HG03558 (cell line): ENCODE measurements around the gene DYRK1A.

Experiments used
- ATAC-seq: cut with Tn5 transposase; IDR thresholded peaks from one replicate; pipeline ENCODE4 v1.9.1; 2021; ENCODE audit warnings: moderate number of reproducible peaks; ENCODE audit not compliant: unreplicated experiment; ENCODE audit errors: extremely low read depth

The DYRK1A gene

GRCh38 chr21:37561506-37561905 lies 194.9 kb downstream of the DYRK1A start:
- no peak for ATAC-seq

GRCh38 chr21:37561941-37562919 lies 195.7 kb downstream of the DYRK1A start:
- no peak for ATAC-seq

GRCh38 chr21:37562920-37563640 lies 196.5 kb downstream of the DYRK1A start:
- no peak for ATAC-seq

GRCh38 chr21:37563641-37564340 lies 197.2 kb downstream of the DYRK1A start:
- ATAC-seq = peak; percentile 55

- no peak for ATAC-seq
Observed at GRCh38 chr21:37564341-37564923, 197.9 kb downstream of the DYRK1A start.

GRCh38 chr21:37564924-37565529 lies 198.5 kb downstream of the DYRK1A start:
- ATAC-seq = no peak

- ATAC-seq = no peak
Observed at GRCh38 chr21:37565530-37566223, 199.1 kb downstream of the DYRK1A start.

- no peak for ATAC-seq
Observed at GRCh38 chr21:37566790-37567615, 200.4 kb downstream of the DYRK1A start.

GRCh38 chr21:37568415-37568814 lies 201.8 kb downstream of the DYRK1A start:
- no peak for ATAC-seq

GRCh38 chr21:37568916-37569315 lies 202.3 kb downstream of the DYRK1A start:
- no peak for ATAC-seq

- no peak for ATAC-seq
Observed at GRCh38 chr21:37571442-37571841, 204.9 kb downstream of the DYRK1A start.

GRCh38 chr21:37574316-37574715 lies 207.7 kb downstream of the DYRK1A start:
- ATAC-seq = no peak

GRCh38 chr21:37574751-37575150 lies 208.2 kb downstream of the DYRK1A start:
- no peak for ATAC-seq

- no peak for ATAC-seq
Observed at GRCh38 chr21:37575580-37575979, 209.0 kb downstream of the DYRK1A start.
